ENCODE measurements around the gene UPK3BL2. TPM values are rescaled to one million over a fixed set of nuclear protein-coding genes. Genes with fewer than 3 reads are reported as not detected.
A peak's percentile ranks its signal among the peaks of the same experiment; 100 is the strongest.
"Not testable (repeated sequence)": the region's sequence is repeated elsewhere in the genome, so short reads cannot be mapped to it uniquely, and the experiment has no call there.

The UPK3BL2 gene, protein sequence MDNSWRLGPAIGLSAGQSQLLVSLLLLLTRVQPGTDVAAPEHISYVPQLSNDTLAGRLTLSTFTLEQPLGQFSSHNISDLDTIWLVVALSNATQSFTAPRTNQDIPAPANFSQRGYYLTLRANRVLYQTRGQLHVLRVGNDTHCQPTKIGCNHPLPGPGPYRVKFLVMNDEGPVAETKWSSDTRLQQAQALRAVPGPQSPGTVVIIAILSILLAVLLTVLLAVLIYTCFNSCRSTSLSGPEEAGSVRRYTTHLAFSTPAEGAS
- total RNA-seq: 100 to 1,000 TPM in 1 of 4 donors, 10 to 100 TPM in 2, 1 to 10 TPM in 1; 8.6 to 158 (median 16.9) TPM

DNA sequence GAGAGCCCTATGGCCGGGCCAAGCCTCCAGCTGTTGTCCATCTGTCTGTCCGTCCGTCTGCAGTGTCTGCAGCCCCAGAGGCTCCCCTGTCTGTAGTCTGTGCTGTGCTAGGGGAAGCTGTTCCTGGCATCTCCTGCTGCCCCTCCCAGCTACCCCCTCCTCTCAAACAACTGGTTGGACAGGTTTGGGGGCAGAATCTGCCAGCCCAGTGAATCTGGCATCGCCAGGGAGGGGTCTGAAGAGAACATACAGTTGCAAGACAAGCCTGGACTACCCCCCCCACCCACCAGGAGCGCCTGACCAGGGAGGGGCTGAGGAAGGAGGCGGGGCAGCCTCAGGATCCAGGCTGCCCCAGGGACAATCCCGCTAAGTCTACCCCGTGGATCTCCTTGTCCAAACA, at the start of gene UPK3BL2:
TSS of gene UPK3BL2 (minus strand) at position 101 of the 400 bp plus-strand sequence. CDS start at position 41, 60 bp downstream.
- H3K4me1 ChIP-seq; DNase-seq; H3K27me3 ChIP-seq; H3K4me3 ChIP-seq; H3K36me3 ChIP-seq; intact Hi-C loops (cut with DNase I); H3K9me3 ChIP-seq: not testable (repeated sequence)
- no CpG with 5 or more reads among the region's 8 CpGs for WGBS, 2 donors
- peak within 1 kb of the TSS in 1 of 4 donors; percentile 45 for H3K27ac ChIP-seq

DNA sequence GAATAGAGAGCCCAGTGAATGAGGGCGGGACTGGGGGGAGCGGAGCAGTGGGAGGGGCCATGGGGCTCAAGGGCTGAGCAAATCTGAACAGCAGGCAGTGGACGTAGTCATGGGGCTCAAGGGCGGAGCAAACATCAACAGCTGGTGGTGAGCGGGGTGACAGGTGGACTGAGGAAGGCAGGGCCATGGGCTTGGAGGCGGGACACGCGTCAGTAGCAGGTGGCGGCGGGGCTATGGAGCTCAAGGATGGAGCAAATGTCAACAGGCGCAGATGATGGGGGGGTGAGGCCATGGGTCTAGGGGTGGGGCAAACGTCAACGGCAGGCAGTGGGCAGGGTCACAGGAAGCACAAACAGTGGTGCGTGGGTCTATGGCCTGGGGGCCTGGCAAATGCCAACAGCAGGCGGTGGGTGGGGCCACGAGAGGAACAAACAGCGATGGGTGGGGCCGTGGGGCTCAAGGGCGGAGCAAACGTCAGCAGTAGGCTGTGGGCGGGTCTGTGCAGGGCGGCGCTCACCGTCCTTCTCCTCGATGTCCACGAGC, 49.1 kb upstream of the UPK3BL2 start:
- 36% methylated on average over 9 of the region's 26 CpGs; no CpG with 5 or more reads in 1 of the 2 donors for WGBS, 2 donors

DNA sequence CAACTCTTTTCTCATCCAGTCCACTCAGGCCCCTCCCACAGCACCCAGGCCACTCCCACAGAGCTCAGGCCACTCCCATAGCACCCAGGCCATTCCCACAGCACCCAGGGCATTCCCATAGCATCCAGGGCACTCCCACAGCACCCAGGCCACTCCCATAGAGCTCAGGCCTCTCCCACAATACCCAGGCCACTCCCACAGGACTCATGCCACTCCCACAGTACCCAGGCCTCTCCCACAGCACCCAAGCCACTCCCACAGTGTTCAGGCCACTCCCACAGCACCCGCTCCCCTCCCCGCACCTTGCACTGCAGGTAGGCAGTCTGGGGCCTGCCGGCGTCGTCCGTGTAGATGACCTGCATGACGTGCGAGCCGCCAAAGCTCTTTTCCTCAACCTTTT, 46.4 kb upstream of the UPK3BL2 start:
- H3K36me3 ChIP-seq; intact Hi-C loops (cut with DNase I); DNase-seq; H3K9me3 ChIP-seq; H3K4me3 ChIP-seq; H3K4me1 ChIP-seq; H3K27me3 ChIP-seq; H3K27ac ChIP-seq: not testable (repeated sequence)
- WGBS, 2 donors: no CpG with 5 or more reads among the region's 9 CpGs

More for the DNA sequence above, 49.1 kb upstream of the UPK3BL2 start:
- intact Hi-C loops (cut with DNase I); H3K27me3 ChIP-seq; H3K4me3 ChIP-seq; H3K27ac ChIP-seq; DNase-seq; H3K36me3 ChIP-seq; H3K4me1 ChIP-seq; H3K9me3 ChIP-seq: not testable (repeated sequence)

DNA sequence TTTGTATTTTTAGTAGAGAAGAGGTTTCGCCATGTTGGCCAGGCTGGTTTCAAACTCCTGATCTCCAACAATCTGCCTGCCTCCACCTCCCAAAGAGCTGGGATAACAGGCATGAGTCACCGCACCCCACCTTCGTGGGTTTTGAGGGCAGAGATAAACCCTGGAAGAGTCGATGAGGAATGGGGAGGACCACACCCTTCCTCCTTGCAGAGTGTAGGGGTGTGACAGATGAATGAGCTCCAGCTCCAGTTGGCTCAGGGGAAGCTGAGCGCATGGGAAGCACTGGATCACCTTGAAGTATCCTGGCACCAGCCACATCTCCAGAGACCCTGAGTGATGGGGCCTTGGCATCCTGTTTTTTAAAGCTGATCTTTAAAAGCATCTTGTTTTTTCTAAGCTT, 40.0 kb upstream of the UPK3BL2 start:
- H3K9me3 ChIP-seq; DNase-seq; H3K36me3 ChIP-seq; H3K27ac ChIP-seq; intact Hi-C loops (cut with DNase I); H3K27me3 ChIP-seq; H3K4me1 ChIP-seq; H3K4me3 ChIP-seq: not testable (repeated sequence)
- no CpG with 5 or more reads among the region's 5 CpGs for WGBS, 2 donors

DNA sequence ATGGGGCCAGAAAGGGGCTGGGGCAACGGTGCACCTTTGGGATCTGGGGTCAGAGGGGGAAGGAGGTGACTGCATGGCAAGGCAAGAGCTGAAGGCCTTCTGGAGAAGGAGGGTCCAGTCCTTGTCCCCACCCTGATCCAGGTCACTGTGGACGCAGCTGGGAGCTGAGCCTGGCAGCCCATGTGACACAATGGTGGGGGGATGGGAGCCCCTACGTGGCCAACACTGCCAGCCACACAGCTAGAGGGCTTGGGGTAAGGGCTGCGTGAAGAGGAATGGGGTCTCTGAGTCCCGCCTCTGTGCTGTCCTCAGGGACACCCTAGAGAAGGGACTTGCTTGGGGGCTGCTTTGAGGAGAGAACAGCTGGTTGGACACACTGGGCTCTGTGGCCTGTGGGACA, 38.2 kb upstream of the UPK3BL2 start:
- H3K27me3 ChIP-seq; H3K4me1 ChIP-seq; H3K36me3 ChIP-seq; H3K27ac ChIP-seq; H3K4me3 ChIP-seq; DNase-seq; H3K9me3 ChIP-seq; intact Hi-C loops (cut with DNase I): not testable (repeated sequence)
- WGBS, 2 donors: no CpG with 5 or more reads among the region's 5 CpGs

DNA sequence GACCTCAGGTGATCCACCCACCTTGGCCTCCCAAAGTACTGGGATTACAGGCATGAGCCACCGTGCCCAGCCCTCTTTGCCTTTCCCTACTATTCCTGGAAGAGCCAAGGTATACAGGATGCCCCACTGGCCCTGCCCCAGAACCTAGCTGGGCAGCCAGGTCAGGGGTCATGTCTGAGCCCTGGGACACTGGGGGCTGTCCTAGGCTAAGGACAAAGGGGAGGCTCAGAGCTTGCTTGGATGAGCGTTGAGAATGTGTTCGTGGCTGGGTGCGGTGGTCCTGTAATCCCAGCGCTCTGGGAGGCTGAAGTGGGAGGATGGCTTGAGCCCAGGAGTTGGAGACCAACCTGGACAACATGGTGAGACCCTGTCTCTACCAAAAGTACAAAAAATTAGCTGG, 35.0 kb upstream of the UPK3BL2 start:
- intact Hi-C loops (cut with DNase I); H3K36me3 ChIP-seq: not testable (repeated sequence)

DNA sequence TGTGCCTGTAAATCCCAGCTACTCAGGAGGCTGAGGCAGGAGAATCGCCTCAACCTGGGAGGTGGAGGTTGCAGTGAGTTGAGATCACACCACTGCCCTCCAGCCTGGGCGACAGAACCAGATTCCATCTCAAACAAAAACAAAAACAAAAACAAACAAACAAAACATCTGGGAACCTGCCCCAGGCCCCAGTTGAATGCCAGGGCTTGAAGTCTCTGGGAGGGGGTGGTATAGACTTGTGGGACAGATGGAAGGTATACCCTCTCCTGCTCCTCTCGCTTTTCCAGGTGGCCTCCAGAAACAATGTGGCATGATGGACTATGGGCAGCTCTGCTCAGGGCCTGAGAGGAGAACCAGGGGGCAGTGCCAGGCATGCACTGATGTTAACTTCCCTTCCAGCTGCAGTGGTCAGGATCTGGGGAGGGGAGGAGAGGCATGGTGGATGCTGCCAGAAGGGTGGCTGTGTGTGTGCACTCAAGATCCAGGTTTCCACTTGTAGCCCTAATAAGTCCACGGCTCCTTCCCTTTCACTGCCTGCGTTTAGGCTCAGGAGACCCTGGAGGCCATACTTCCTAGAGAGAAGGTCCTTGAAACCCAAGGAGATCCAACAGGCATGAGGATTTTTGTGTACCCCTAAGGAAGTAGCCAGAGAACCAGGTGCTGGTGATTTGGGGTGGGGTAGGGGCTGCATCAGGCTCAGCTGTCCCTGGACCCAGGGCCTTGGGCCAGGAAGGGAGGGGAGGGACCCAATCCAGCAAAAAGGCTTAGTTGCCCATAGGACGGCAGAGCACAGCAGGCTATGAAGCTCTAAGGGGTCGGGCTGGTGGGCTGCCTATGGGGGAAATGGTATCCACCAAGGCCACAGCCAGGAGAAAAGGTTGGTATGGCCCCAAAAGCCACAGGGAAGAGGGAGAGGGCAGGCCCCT, 34.1 kb upstream of the UPK3BL2 start:
- H3K36me3 ChIP-seq; H3K4me3 ChIP-seq; DNase-seq; intact Hi-C loops (cut with DNase I); H3K9me3 ChIP-seq; H3K4me1 ChIP-seq; H3K27ac ChIP-seq; H3K27me3 ChIP-seq: not testable (repeated sequence)
- 84 to 88% methylated on average over 4 to 5 of the region's 7 CpGs for WGBS, 2 donors

More for the DNA sequence above, 35.0 kb upstream of the UPK3BL2 start:
- not testable (repeated sequence) for H3K4me1 ChIP-seq, H3K27ac ChIP-seq, H3K9me3 ChIP-seq, H3K4me3 ChIP-seq, DNase-seq, H3K27me3 ChIP-seq
- 92% methylated on average over 3 of the region's 5 CpGs; no CpG with 5 or more reads in 1 of the 2 donors for WGBS, 2 donors

DNA sequence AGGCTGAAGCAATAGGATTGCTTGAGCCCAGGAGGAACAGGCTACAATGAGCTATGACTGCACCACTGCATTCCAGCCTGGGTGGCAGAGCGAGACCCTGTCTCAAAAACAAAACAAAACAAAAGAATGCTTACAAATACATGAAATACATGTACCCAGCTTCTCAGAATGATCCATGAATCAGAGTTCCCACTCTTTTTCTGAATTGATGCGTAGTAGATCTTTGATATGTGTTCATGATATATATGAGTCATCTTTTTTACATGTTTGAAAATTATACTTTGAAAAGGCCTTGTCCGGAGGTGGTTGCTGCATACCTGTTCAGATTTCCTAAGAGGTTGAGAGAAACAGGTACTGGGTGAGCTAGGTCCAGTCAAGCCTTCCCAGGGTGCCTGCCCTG, 32.9 kb upstream of the UPK3BL2 start:
- no CpG with 5 or more reads among the region's 3 CpGs for WGBS, 2 donors
- intact Hi-C loops (cut with DNase I); DNase-seq; H3K27ac ChIP-seq; H3K36me3 ChIP-seq; H3K9me3 ChIP-seq; H3K4me1 ChIP-seq; H3K4me3 ChIP-seq; H3K27me3 ChIP-seq: not testable (repeated sequence)

DNA sequence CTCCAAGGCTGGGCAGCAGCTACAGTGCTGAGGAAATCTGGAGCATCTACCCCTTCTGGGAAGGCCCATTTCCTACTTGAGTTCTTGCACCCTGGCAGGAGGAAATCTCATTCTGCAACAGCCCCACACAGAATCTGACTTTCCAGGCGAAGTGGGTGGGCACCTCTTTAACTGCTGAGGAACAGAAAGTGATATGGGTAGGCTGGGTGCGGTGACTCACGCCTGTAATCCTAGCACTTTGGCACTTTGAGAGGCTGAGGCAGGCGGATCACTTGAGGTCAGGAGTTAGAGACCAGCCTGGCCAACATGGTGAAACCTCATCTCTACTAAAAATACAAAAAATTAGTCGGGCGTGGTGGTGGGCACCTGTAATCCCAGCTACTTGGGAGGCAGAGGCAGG, 31.1 kb upstream of the UPK3BL2 start:
- intact Hi-C loops (cut with DNase I); H3K27me3 ChIP-seq; H3K9me3 ChIP-seq; DNase-seq; H3K27ac ChIP-seq; H3K4me1 ChIP-seq; H3K4me3 ChIP-seq; H3K36me3 ChIP-seq: not testable (repeated sequence)
- no CpG with 5 or more reads among the region's 6 CpGs for WGBS, 2 donors
